Measurements from ENCODE around the gene SASH1.

The SASH1 gene

GRCh38 chr6:148513145-148514071, 170.8 kb downstream of the SASH1 start:
- no peak for DNase-seq
- Histone ChIP-seq H3K4me1 (ENCODE audit: control insufficient read depth, insufficient read depth, low read length, poor library complexity, severe bottlenecking) (no peaks in the 10 kb centered on the region), H3K4me3 (ENCODE audit: insufficient read depth, low read depth, low read length, poor library complexity, severe bottlenecking) (no peak overlapping the region), H3K9me3 (ENCODE audit: control insufficient read depth, low read length) (no peaks in the 10 kb centered on the region), H3K27me3 (replicated peaks; ENCODE audit: control insufficient read depth, insufficient read depth, low read length, poor library complexity, severe bottlenecking) (no peaks in the 10 kb centered on the region), H3K36me3 (ENCODE audit: control insufficient read depth, insufficient read depth, low read length) (no peaks in the 10 kb centered on the region), H3K27ac (ENCODE audit: insufficient read depth, low read length, poor library complexity, severe bottlenecking) (no peak overlapping the region)

- Histone ChIP-seq H3K27ac (ENCODE audit: insufficient read depth, low read length, poor library complexity, severe bottlenecking) (no peak overlapping the region), H3K9me3 (ENCODE audit: control insufficient read depth, low read length) (no peaks in the 10 kb centered on the region), H3K4me3 (ENCODE audit: insufficient read depth, low read depth, low read length, poor library complexity, severe bottlenecking) (no peak overlapping the region), H3K27me3 (replicated peaks; ENCODE audit: control insufficient read depth, insufficient read depth, low read length, poor library complexity, severe bottlenecking) (no peaks in the 10 kb centered on the region), H3K36me3 (ENCODE audit: control insufficient read depth, insufficient read depth, low read length) (no peaks in the 10 kb centered on the region), H3K4me1 (ENCODE audit: control insufficient read depth, insufficient read depth, low read length, poor library complexity, severe bottlenecking) (no peaks in the 10 kb centered on the region)
- DNase-seq: no peak
These were observed 171.6 kb downstream of the SASH1 start for GRCh38 chr6:148514091-148514845.

- Histone ChIP-seq H3K36me3 (ENCODE audit: control insufficient read depth, insufficient read depth, low read length) (no peaks in the 10 kb centered on the region), H3K27ac (ENCODE audit: insufficient read depth, low read length, poor library complexity, severe bottlenecking) (no peak overlapping the region)
- DNase-seq: no peak
These were observed 173.6 kb downstream of the SASH1 start for GRCh38 chr6:148516217-148516616.

DNA sequence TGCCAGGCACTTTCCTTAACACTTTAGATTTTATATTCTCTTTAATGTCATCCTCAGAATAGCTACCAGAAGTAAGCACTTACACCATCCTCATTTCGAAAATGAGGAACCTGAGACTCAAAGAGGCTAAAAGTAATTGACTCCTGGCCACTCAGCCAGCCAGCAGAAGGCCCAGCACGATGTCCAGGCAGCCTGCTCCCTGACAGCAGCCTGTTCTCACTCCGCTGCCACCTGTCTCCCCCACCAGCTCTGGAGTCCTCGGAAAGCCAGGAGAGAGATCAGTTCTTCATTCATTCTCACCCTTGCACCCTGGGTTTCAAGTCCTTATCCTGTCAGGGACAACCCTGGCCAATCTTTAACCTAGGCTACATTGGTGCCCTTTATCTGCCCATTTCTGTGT, 174.0 kb downstream of the SASH1 start:
- no peak for DNase-seq
- H3K4me1 ChIP-seq (ENCODE audit: control insufficient read depth, insufficient read depth, low read length, poor library complexity, severe bottlenecking): no peaks in the 10 kb centered on the region
- no peak overlapping the region for H3K27ac ChIP-seq (ENCODE audit: insufficient read depth, low read length, poor library complexity, severe bottlenecking)
- no peak overlapping the region for H3K4me3 ChIP-seq (ENCODE audit: insufficient read depth, low read depth, low read length, poor library complexity, severe bottlenecking)
- H3K36me3 ChIP-seq (ENCODE audit: control insufficient read depth, insufficient read depth, low read length): no peaks in the 10 kb centered on the region
- H3K27me3 ChIP-seq (replicated peaks; ENCODE audit: control insufficient read depth, insufficient read depth, low read length, poor library complexity, severe bottlenecking): no peaks in the 10 kb centered on the region
- no peaks in the 10 kb centered on the region for H3K9me3 ChIP-seq (ENCODE audit: control insufficient read depth, low read length)

More at GRCh38 chr6:148516217-148516616, 173.6 kb downstream of the SASH1 start:
- Histone ChIP-seq H3K27me3 (replicated peaks; ENCODE audit: control insufficient read depth, insufficient read depth, low read length, poor library complexity, severe bottlenecking) (no peaks in the 10 kb centered on the region), H3K4me1 (ENCODE audit: control insufficient read depth, insufficient read depth, low read length, poor library complexity, severe bottlenecking) (no peaks in the 10 kb centered on the region), H3K9me3 (ENCODE audit: control insufficient read depth, low read length) (no peaks in the 10 kb centered on the region), H3K4me3 (ENCODE audit: insufficient read depth, low read depth, low read length, poor library complexity, severe bottlenecking) (no peak overlapping the region)

GRCh38 chr6:148517470-148517869, 174.8 kb downstream of the SASH1 start:
- H3K27me3 ChIP-seq (replicated peaks; ENCODE audit: control insufficient read depth, insufficient read depth, low read length, poor library complexity, severe bottlenecking): no peaks in the 10 kb centered on the region
- no peaks in the 10 kb centered on the region for H3K36me3 ChIP-seq (ENCODE audit: control insufficient read depth, insufficient read depth, low read length)
- H3K9me3 ChIP-seq (ENCODE audit: control insufficient read depth, low read length): no peaks in the 10 kb centered on the region
- H3K27ac ChIP-seq (ENCODE audit: insufficient read depth, low read length, poor library complexity, severe bottlenecking): no peak overlapping the region
- H3K4me3 ChIP-seq (ENCODE audit: insufficient read depth, low read depth, low read length, poor library complexity, severe bottlenecking): no peak overlapping the region
- H3K4me1 ChIP-seq (ENCODE audit: control insufficient read depth, insufficient read depth, low read length, poor library complexity, severe bottlenecking): no peaks in the 10 kb centered on the region
- DNase-seq: no peak

GRCh38 chr6:148518511-148519156, 176.0 kb downstream of the SASH1 start:
- H3K27ac ChIP-seq (ENCODE audit: insufficient read depth, low read length, poor library complexity, severe bottlenecking): no peak overlapping the region
- H3K4me1 ChIP-seq (ENCODE audit: control insufficient read depth, insufficient read depth, low read length, poor library complexity, severe bottlenecking): no peaks in the 10 kb centered on the region
- H3K36me3 ChIP-seq (ENCODE audit: control insufficient read depth, insufficient read depth, low read length): no peaks in the 10 kb centered on the region
- no peak overlapping the region for H3K4me3 ChIP-seq (ENCODE audit: insufficient read depth, low read depth, low read length, poor library complexity, severe bottlenecking)
- no peaks in the 10 kb centered on the region for H3K9me3 ChIP-seq (ENCODE audit: control insufficient read depth, low read length)
- H3K27me3 ChIP-seq (replicated peaks; ENCODE audit: control insufficient read depth, insufficient read depth, low read length, poor library complexity, severe bottlenecking): no peaks in the 10 kb centered on the region
- DNase-seq: no peak

DNA sequence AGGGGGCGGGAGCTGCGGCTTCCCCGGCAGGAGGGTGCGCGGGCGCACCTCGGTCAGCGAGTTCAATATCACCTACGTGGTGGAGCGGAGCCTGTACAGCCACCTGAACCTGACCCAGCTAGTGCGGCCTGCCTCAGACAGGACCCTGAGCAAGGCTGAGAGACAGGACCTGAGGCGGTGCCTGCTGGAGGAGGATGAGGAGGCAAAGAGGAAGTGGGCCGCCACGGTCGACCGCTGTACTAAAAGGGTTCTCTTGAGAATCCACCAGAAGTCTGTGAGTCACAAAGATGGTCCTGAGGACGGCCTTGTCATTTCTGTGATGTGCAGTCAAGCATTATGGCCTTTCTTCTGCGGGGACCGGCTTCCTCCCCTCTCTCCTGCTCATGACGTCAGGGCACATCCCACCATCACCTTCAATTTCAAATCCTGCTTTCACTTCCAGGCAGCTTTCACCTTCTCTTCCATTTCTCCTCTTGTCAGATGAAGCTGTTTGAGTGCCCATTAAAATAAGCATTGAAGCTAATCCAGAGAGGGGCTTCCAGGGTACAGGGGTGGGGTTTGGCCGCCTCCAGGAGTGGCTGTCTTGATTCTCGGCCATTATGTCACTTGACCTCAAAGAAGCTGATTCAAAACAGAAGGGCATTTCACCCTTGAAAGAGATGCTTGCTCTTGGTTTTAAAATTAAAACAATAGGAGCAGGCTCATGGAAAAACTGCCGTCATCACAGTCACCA, 177.6 kb downstream of the SASH1 start:
- no peak for DNase-seq
- no peak overlapping the region for H3K27ac ChIP-seq (ENCODE audit: insufficient read depth, low read length, poor library complexity, severe bottlenecking)
- H3K27me3 ChIP-seq (replicated peaks; ENCODE audit: control insufficient read depth, insufficient read depth, low read length, poor library complexity, severe bottlenecking): no peaks in the 10 kb centered on the region
- H3K9me3 ChIP-seq (ENCODE audit: control insufficient read depth, low read length): no peaks in the 10 kb centered on the region
- H3K4me1 ChIP-seq (ENCODE audit: control insufficient read depth, insufficient read depth, low read length, poor library complexity, severe bottlenecking): no peaks in the 10 kb centered on the region
- H3K4me3 ChIP-seq (ENCODE audit: insufficient read depth, low read depth, low read length, poor library complexity, severe bottlenecking): no peak overlapping the region
- no peaks in the 10 kb centered on the region for H3K36me3 ChIP-seq (ENCODE audit: control insufficient read depth, insufficient read depth, low read length)

DNA sequence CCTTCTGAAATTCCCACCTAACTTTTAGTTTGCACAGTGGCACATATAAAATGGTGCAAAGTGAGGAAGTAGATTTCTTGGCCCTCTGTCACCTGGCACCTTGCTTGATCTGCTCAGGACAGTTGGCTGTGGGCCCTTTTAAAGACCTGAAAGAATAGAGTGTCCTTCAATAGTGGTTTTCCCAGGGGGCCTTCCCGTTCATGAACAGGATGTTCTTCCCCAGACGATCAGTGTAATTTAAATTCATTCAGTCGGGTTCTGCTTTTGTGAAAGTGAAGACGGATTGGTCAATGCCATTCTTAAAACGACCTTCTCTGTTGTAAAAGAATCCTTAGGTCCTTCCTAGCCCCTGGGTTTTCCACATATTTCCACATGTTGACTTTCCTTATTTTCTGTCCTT, 178.5 kb downstream of the SASH1 start:
- no peaks in the 10 kb centered on the region for H3K27me3 ChIP-seq (replicated peaks; ENCODE audit: control insufficient read depth, insufficient read depth, low read length, poor library complexity, severe bottlenecking)
- no peaks in the 10 kb centered on the region for H3K4me1 ChIP-seq (ENCODE audit: control insufficient read depth, insufficient read depth, low read length, poor library complexity, severe bottlenecking)
- no peak for DNase-seq
- no peaks in the 10 kb centered on the region for H3K9me3 ChIP-seq (ENCODE audit: control insufficient read depth, low read length)
- H3K36me3 ChIP-seq (ENCODE audit: control insufficient read depth, insufficient read depth, low read length): no peaks in the 10 kb centered on the region
- H3K27ac ChIP-seq (ENCODE audit: insufficient read depth, low read length, poor library complexity, severe bottlenecking): no peak overlapping the region
- no peak overlapping the region for H3K4me3 ChIP-seq (ENCODE audit: insufficient read depth, low read depth, low read length, poor library complexity, severe bottlenecking)

- no peak overlapping the region for H3K27ac ChIP-seq (ENCODE audit: insufficient read depth, low read length, poor library complexity, severe bottlenecking)
- H3K36me3 ChIP-seq (ENCODE audit: control insufficient read depth, insufficient read depth, low read length): no peaks in the 10 kb centered on the region
- H3K9me3 ChIP-seq (ENCODE audit: control insufficient read depth, low read length): no peaks in the 10 kb centered on the region
- no peak for DNase-seq
- no peaks in the 10 kb centered on the region for H3K27me3 ChIP-seq (replicated peaks; ENCODE audit: control insufficient read depth, insufficient read depth, low read length, poor library complexity, severe bottlenecking)
- no peak overlapping the region for H3K4me3 ChIP-seq (ENCODE audit: insufficient read depth, low read depth, low read length, poor library complexity, severe bottlenecking)
- H3K4me1 ChIP-seq (ENCODE audit: control insufficient read depth, insufficient read depth, low read length, poor library complexity, severe bottlenecking): no peaks in the 10 kb centered on the region
These were observed 178.9 kb downstream of the SASH1 start for GRCh38 chr6:148521586-148521985.
